GM18520 (cell line): Measurements from ENCODE around the gene SLC4A7.
"Not testable (repeated sequence)": the region's sequence is repeated elsewhere in the genome, so short reads cannot be mapped to it uniquely, and the experiment has no call there.

ENCODE experiments used
- ATAC-seq: cut with Tn5 transposase; IDR thresholded peaks from one replicate; pipeline ENCODE4 v1.9.1; 2021; ENCODE audit not compliant: unreplicated experiment

SLC4A7 gene

GRCh38 chr3:27488821-27489220 is 4.6 kb upstream of the SLC4A7 start:
- no peak for ATAC-seq

GRCh38 chr3:27487383-27487782 is 3.2 kb upstream of the SLC4A7 start:
- no peak for ATAC-seq

- ATAC-seq = no peak
These were observed 2.2 kb upstream of the SLC4A7 start for GRCh38 chr3:27486336-27486735.

GRCh38 chr3:27485866-27486265 is 1.7 kb upstream of the SLC4A7 start:
- ATAC-seq = no peak

- peak; percentile 3 for ATAC-seq
These were observed 818 bp downstream of the SLC4A7 start for GRCh38 chr3:27483117-27484014.

- ATAC-seq = no peak
These were observed 4.2 kb downstream of the SLC4A7 start for GRCh38 chr3:27479806-27480543.

- ATAC-seq = no peak
These were observed 12.1 kb downstream of the SLC4A7 start for GRCh38 chr3:27471923-27472550.

GRCh38 chr3:27468283-27468886 is 15.8 kb downstream of the SLC4A7 start:
- ATAC-seq = no peak

- peak; percentile 76 for ATAC-seq
These were observed 16.6 kb downstream of the SLC4A7 start for GRCh38 chr3:27467545-27467944.

- ATAC-seq = no peak
These were observed 19.5 kb downstream of the SLC4A7 start for GRCh38 chr3:27464646-27465045.

- no peak for ATAC-seq
These were observed 22.0 kb downstream of the SLC4A7 start for GRCh38 chr3:27462228-27462627.

GRCh38 chr3:27458929-27459328 is 25.3 kb downstream of the SLC4A7 start:
- no peak for ATAC-seq

GRCh38 chr3:27456554-27456953 is 27.6 kb downstream of the SLC4A7 start:
- no peak for ATAC-seq

- ATAC-seq = no peak
These were observed 29.3 kb downstream of the SLC4A7 start for GRCh38 chr3:27454914-27455313.

GRCh38 chr3:27454461-27454860 is 29.7 kb downstream of the SLC4A7 start:
- no peak for ATAC-seq

GRCh38 chr3:27452368-27453090 is 31.7 kb downstream of the SLC4A7 start:
- ATAC-seq = no peak

- ATAC-seq = no peak
These were observed 32.3 kb downstream of the SLC4A7 start for GRCh38 chr3:27451842-27452241.

GRCh38 chr3:27451251-27451650 is 32.9 kb downstream of the SLC4A7 start:
- no peak for ATAC-seq

GRCh38 chr3:27449530-27450150 is 34.5 kb downstream of the SLC4A7 start:
- no peak for ATAC-seq

GRCh38 chr3:27442995-27443394 is 41.2 kb downstream of the SLC4A7 start:
- ATAC-seq = not testable (repeated sequence)
